HuH-7.5 (cell line): Measurements from ENCODE around the gene DTX4.

ENCODE experiments used
- DNase-seq: peaks from one replicate; pipeline ENCODE4 v3.0.0; 2011; ENCODE audit warnings: low spot score

Gene DTX4

DNA sequence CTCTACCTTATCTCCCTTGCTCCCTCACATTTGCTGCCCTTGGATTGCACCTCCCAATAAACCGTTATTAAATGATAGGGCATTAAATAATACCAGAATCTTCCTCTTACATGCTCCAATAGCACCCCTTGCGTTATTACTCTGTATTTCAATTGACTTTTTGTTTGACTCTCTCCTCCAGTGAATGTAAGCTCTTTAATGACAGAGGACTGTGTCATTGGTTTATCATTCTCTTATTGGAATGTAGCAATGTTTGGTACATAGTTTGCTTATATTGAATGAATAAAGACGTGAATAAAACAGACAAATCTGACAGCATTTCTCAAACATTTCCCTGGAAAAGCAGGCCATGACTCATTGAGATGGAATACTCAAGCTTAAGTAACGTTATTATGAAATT is 49.5 kb downstream of the DTX4 start:
- DNase-seq: no peak

DNA sequence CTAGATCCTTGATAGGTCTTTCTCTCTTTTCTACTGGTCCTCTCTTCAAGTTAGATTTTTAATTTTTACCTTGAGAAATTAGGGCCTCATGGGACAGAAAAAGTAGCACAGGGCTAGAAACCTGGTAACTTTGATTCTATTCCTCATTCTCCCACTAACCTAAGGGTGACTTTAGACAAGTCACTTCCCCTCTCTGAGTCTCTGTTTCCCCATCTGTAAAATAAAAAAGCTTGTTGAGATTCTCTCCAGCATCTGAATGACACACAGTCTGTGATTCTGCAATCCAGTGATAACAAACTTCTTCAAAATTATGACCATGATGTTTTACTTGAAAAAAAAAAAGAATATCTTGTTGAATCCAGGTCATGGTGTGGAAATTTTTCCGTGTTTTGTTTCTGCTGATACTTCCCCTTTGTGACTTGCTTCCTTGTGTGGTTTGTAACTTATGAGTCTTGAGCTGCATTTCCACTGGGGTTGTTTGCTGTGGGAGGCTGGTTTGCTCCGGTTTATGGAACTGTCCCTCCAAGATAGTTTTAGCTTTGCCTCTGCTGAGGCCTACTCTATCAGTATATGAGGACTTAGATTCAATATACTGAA is 50.6 kb downstream of the DTX4 start:
- DNase-seq: no peak

DNA sequence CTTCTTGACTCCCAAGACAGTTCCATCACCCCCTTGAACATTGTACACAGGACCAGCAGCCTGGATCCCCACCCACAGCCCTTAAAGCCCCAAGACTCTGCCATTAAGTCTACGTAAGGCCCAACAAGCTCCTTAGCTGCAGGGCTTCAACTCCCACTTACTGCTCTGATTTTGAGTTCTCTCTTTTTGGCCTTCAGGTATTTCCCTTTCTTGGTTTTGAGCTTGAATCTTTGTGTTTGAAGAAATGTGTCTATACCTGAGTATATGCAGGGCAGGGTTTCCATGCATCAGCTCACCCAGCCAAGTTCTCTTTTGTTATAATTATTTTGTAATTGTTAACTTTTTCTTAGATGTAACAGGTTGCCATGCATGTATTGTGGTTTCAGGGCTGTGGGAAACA is 51.2 kb downstream of the DTX4 start:
- DNase-seq: no peak

DNA sequence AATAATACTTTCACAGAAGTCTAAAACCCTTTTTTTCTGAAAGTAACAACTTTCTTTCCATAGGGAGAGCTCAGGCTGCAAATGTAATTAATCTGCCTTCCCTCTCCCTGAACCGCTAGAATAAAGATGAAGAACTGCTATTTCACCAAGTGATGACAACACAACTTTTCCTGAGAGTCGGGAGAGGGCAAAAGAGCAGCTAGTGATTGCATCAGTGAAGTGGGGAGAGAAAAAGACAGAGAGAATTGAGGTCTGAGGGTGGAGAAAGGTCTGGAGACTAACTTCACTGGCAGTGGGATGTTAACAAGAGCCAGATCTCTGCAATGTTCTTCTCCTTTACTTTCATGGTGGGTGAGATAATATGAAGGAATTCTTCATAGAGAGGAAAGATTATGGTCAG is 51.7 kb downstream of the DTX4 start:
- no peak for DNase-seq

DNA sequence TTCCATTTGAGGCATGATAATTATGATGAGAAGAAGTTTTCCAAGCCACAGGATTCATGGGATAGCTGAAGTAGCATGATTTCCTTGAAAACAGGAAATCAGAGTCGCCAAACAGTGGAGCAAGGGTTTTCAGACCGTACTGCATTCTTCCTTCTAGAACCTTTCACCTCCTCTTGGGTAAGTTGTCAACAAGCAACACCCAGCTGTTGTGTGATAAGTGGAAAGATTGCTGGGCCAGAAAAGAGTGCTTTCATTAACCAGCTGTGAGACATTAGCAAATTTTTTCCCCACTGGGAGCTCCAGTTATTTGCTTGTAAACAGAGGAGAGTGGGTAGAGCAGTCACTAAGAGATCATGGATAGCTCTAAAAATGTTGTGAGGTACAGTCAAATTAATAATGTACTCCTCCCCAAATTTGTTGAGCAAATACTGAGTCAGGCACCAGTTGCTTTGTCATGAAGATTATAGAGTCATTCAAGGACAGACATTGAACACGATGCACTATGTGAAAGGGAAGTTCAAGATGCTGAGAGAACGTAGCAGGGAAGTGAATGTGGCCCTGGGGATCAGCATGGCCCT is 52.5 kb downstream of the DTX4 start:
- DNase-seq: no peak

DNA sequence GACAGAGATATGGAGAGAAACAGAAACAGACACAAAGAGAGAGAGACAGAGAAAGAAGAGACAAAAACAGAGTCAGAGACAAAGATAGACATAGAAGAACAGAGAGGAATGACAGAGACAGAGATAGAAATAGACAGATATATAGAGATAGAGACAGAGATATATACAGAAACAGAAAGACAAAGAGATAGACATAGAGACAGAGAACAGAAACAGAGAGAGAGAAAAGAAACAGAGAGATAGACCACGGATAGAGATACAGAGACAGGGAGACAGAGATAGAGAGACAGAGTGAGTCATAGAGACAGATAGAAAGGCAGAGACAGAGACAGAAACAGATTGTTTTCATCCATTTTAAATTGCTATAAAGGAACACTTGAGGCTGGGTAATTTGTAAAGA is 53.1 kb downstream of the DTX4 start:
- DNase-seq: no peak

DNA sequence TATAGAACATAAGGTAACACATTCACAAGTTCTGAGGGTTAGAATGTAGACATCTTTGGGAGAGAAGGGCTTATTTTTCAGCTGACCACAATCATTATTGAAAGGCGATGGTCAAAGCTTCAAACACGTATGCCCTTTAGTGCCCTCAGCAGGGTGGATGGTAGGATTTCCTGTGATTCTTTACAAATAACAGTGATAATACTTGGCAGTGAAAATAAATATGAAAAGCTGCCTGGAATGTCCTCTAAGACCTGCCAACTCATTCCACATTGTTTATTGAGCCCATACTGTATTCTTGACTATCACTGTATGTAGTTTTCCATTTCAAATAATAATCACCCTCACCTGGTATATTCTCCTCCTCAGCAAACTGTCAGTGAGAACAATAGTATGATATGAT is 54.5 kb downstream of the DTX4 start:
- DNase-seq: no peak

DNA sequence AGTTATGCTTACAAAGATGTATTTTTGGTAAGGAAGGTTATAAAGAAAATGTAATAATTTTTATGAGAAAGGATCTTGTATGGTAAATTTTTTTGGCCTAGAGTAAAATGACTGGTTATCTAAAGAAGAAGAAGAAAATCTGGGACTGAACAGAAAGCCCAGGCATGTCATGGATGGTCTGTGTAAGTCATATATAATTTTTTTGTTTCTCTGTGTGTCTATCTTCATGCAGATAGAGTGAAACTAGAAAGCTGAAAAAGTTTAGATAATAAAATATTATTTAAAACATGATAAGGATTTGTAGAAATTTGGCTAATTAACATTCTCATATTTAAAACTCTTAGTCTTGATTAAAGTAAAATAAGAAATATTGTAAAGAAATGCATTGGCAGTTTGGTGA is 68.4 kb downstream of the DTX4 start:
- DNase-seq: no peak

DNA sequence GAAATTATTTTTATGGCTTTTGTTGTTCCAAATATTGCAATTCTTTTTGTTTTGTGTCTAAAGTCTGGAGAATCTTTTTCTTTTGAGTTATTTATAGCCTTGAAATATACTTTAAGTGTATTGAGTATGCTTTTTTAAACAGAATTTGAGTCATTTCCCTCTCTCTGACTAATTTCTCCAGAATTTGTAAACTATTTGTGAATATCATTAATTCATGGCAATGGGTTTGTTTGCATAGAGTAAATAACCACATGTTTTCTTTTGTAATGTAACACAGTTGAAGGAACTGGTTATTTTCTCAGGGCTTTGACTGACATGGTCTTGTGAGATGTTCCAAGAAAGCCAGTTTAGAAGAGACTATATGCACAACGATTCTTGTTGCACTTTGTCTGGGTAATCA is 71.7 kb downstream of the DTX4 start:
- no peak for DNase-seq

DNA sequence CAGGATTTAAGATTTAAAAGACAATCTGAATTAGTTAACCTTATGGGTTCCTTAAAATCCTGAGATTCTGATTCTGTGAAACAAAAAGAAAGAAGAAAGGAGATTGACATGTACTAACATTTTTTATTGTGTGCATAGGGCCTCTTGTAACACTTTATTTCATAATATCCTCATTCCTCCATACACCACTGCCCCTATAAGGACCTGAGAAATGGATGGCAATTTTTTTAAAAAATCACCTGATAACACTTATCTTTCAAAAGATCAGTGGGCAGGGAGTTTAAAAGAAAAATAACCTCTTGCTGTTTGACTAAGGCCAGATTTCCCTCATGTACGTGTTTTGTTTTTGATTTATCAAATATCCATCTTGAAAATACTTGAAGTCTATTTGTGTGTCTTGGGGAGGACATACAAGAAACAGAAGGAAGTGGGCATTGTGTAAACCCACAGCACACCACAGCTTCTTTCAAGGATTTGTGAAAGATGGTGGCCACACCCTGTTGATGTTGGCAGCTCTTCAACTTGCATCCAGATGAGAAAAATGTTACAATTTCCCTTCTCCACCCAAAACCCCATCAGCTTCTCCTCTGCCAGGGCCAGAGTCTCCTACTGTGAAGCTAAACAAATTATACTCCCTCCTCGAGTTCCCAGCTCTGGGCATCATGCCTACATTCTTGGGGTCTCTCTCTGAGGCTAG is 75.7 kb downstream of the DTX4 start:
- no peak for DNase-seq

DNA sequence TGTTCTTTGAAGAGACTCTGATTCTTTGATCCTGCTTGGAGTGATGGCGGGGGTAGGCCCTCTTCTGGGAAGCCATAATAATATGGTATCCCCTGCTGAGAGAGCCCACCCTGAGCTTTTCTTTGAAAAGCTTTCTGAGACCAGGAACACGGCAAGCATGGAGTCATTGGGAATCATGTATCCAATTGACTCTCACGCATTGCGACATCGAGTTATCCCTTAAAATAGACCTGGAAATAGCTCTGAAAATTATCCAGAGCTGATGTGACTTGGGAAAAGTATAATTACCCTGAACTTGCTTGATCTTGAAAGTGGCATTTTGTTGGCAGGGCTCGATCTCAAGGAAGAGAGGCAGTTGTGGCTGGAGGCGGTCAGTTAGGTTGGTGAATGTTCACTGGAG is 77.6 kb downstream of the DTX4 start:
- no peak for DNase-seq

DNA sequence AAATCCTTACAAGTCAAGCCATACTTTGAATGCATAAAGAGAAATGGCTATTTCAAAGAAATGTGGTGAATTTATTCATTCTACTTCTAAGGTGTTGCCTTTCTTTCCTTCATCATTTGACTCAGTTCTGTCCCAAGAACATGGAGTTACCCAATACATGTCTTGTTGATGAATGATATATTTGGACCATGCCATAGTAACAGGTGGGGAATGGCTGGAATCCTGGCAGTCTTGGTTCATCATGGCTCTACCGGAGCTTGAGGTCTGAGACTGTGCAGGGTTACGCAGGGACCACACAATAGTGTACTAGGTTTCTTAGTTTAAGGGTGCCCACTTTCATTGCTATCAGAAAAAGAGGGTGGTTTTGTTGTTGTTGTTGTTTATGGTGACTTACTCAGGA is 81.1 kb downstream of the DTX4 start:
- no peak for DNase-seq

DNA sequence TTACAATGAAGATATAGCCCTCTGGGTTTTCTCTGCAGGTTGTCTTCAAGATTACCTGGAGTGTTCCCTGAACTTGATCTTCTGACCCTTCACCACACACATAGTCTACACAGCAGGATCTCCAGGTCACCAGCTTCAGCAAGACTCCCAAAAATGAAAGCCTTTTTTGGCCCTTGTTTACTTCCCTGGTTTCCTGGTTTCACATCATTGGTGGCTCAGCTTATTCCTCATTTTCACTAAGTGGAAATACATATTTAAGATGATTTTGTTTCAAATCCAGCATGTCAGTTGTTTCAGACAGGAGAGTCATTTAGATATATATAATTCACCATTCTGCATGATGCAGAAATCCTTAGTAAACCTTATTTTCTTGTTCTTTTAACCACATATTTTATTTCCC is 82.4 kb downstream of the DTX4 start:
- no peak for DNase-seq

DNA sequence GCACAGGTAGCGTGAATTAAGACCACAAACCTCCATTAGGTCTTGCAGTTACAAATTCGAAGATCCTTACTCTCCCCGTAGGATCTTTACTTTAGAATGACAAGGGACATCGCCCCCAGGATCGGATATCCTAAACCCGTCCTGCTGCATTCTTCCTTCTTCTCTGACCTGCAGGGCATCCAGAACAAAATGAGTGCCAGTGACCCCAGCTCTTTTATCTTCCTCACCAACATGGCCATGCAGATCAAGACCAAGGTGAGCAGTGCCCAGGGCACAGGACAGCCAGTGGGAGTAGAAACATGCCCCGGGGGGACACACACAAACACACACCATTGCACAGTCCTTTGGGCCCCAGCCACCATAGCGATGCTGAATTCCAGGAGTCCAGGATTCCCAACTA is 83.3 kb downstream of the DTX4 start:
- no peak for DNase-seq
